ENCODE results near the gene PPP2CA. TPM values are rescaled to one million over a fixed set of nuclear protein-coding genes. Genes with fewer than 3 reads are reported as not detected.
A peak's percentile ranks its signal among the peaks of the same experiment; 100 is the strongest.

The PPP2CA gene
- total RNA-seq, 2 experiments from 2014 or later, result 146 to 156 TPM

- POLR2A ChIA-PET, result interaction anchor here (0.9 to 4.1 kb wide), 5 partner anchors 10 to 112 kb away, joined by 3 to 32 read pairs (median 6); partner anchors contain the start of gene SKP1
- H3K36me3 Mint-ChIP-seq (ENCODE audit: low read depth), result peaks cover 62% of the 10 kb centered on the region
- no peaks in the 10 kb centered on the region for H3K27me3 Mint-ChIP-seq
- no peak overlapping the region for H3K4me3 Mint-ChIP-seq
- no peak overlapping the region for H3K27ac Mint-ChIP-seq
- no peaks in the 10 kb centered on the region for H3K9me3 Mint-ChIP-seq
- CTCF ChIA-PET, result interaction anchor here (2.2 to 19.9 kb wide), 2 partner anchors 50 to 113 kb away, joined by 11 to 348 read pairs; no protein-coding TSS in a partner anchor
- H3K4me1 Mint-ChIP-seq, result peaks cover 11% of the 10 kb centered on the region
- no peak for DNase-seq
These were observed 74.2 kb downstream of the PPP2CA start for GRCh38 chr5:134151723-134152122.

- no peaks in the 10 kb centered on the region for H3K9me3 Mint-ChIP-seq
- H3K4me1 Mint-ChIP-seq, result peaks cover 11% of the 10 kb centered on the region
- no peaks in the 10 kb centered on the region for H3K27me3 Mint-ChIP-seq
- H3K36me3 Mint-ChIP-seq (ENCODE audit: low read depth), result peaks cover 55% of the 10 kb centered on the region
- H3K4me3 Mint-ChIP-seq, result no peak overlapping the region
- no peak overlapping the region for H3K27ac Mint-ChIP-seq
- ChIA-PET POLR2A (interaction anchor here (1.4 to 2.2 kb wide), 2 partner anchors 12 to 49 kb away, joined by 4 to 6 read pairs; no protein-coding TSS in a partner anchor), CTCF (interaction anchor here (1.1 to 19.9 kb wide), 5 partner anchors 10 to 261 kb away, joined by 3 to 348 read pairs (median 11); no protein-coding TSS in a partner anchor)
- DNase-seq, result no peak
These were observed 76.1 kb downstream of the PPP2CA start for GRCh38 chr5:134149571-134150303.

GRCh38 chr5:134148986-134149539 is 76.8 kb downstream of the PPP2CA start:
- Mint-ChIP-seq H3K4me1 (peaks cover 11% of the 10 kb centered on the region), H3K27ac (no peak overlapping the region), H3K4me3 (no peak overlapping the region), H3K36me3 (ENCODE audit: low read depth) (peaks cover 54% of the 10 kb centered on the region), H3K9me3 (no peaks in the 10 kb centered on the region), H3K27me3 (no peaks in the 10 kb centered on the region)
- no peak for DNase-seq
- ChIA-PET POLR2A (interaction anchor here (1.4 to 1.7 kb wide), 2 partner anchors 10 to 13 kb away, joined by 5 to 6 read pairs; no protein-coding TSS in a partner anchor), CTCF (interaction anchor here (2.7 to 19.9 kb wide), 2 partner anchors 9 to 110 kb away, joined by 13 to 348 read pairs; no protein-coding TSS in a partner anchor)

GRCh38 chr5:134148316-134148715 is 77.6 kb downstream of the PPP2CA start:
- POLR2A ChIA-PET, result interaction anchor here (1.0 to 2.3 kb wide), 4 partner anchors 10 to 37 kb away, joined by 3 to 11 read pairs (median 6); partner anchors contain the start of gene SKP1
- no peak for DNase-seq
- H3K4me1 Mint-ChIP-seq, result peaks cover 11% of the 10 kb centered on the region
- no peak overlapping the region for H3K4me3 Mint-ChIP-seq
- CTCF ChIA-PET, result interaction anchor here (0.7 to 19.9 kb wide), 5 partner anchors 9 to 253 kb away, joined by 3 to 348 read pairs (median 8); partner anchors contain the start of gene TCF7
- H3K9me3 Mint-ChIP-seq, result no peaks in the 10 kb centered on the region
- no peak overlapping the region for H3K27ac Mint-ChIP-seq
- H3K36me3 Mint-ChIP-seq (ENCODE audit: low read depth), result peaks cover 49% of the 10 kb centered on the region
- no peaks in the 10 kb centered on the region for H3K27me3 Mint-ChIP-seq

GRCh38 chr5:134146651-134147518 is 79.0 kb downstream of the PPP2CA start:
- H3K27ac Mint-ChIP-seq, result no peak overlapping the region
- no peak for DNase-seq
- ChIA-PET POLR2A (interaction anchor here (0.6 to 2.3 kb wide), 5 partner anchors 9 to 42 kb away, joined by 3 to 11 read pairs (median 3); partner anchors contain the start of gene SKP1), CTCF (interaction anchor here (0.5 to 19.9 kb wide), 11 partner anchors 8 to 460 kb away, joined by 3 to 348 read pairs (median 3); no protein-coding TSS in a partner anchor)
- no peak overlapping the region for H3K4me3 Mint-ChIP-seq
- H3K4me1 Mint-ChIP-seq, result peaks cover 8% of the 10 kb centered on the region
- peaks cover 50% of the 10 kb centered on the region for H3K36me3 Mint-ChIP-seq (ENCODE audit: low read depth)
- H3K9me3 Mint-ChIP-seq, result no peaks in the 10 kb centered on the region
- H3K27me3 Mint-ChIP-seq, result no peaks in the 10 kb centered on the region

- POLR2A ChIA-PET, result interaction anchor here (1.6 kb wide), 1 partner anchor 31 kb away, joined by 3 read pairs; no protein-coding TSS in a partner anchor
- Mint-ChIP-seq H3K36me3 (ENCODE audit: low read depth) (peaks cover 55% of the 10 kb centered on the region), H3K27me3 (no peaks in the 10 kb centered on the region), H3K4me3 (no peak overlapping the region), H3K27ac (no peak overlapping the region), H3K9me3 (no peaks in the 10 kb centered on the region), H3K4me1 (peaks cover 5% of the 10 kb centered on the region)
- CTCF ChIA-PET, result interaction anchor here (1.0 to 19.9 kb wide), 5 partner anchors 7 to 461 kb away, joined by 3 to 348 read pairs (median 5); no protein-coding TSS in a partner anchor
- DNase-seq, result peak; percentile 83
These were observed 79.9 kb downstream of the PPP2CA start for GRCh38 chr5:134145779-134146581.

GRCh38 chr5:134145041-134145757 is 80.7 kb downstream of the PPP2CA start:
- POLR2A ChIA-PET, result interaction anchor here (1.6 kb wide), 1 partner anchor 32 kb away, joined by 3 read pairs; no protein-coding TSS in a partner anchor
- CTCF ChIA-PET, result interaction anchor here (0.7 to 19.9 kb wide), 3 partner anchors 8 to 106 kb away, joined by 3 to 348 read pairs (median 5); no protein-coding TSS in a partner anchor
- H3K36me3 Mint-ChIP-seq (ENCODE audit: low read depth), result peaks cover 51% of the 10 kb centered on the region
- peaks cover 4% of the 10 kb centered on the region for H3K4me1 Mint-ChIP-seq
- no peaks in the 10 kb centered on the region for H3K27me3 Mint-ChIP-seq
- no peak overlapping the region for H3K27ac Mint-ChIP-seq
- H3K4me3 Mint-ChIP-seq, result no peak overlapping the region
- H3K9me3 Mint-ChIP-seq, result no peaks in the 10 kb centered on the region
- no peak for DNase-seq

Other genes with a start within 250 kb of the PPP2CA start
- 100 to 1,000 TPM; 216 to 218 TPM for gene VDAC1, start 221.1 kb downstream of the PPP2CA start, total RNA-seq
- 10 to 100 TPM; 19.2 to 21.9 TPM for gene TCF7, start 111.4 kb downstream of the PPP2CA start, total RNA-seq
- 100 to 1,000 TPM; 197 to 205 TPM for gene SKP1, start 49.1 kb downstream of the PPP2CA start, total RNA-seq
- 1 to 10 TPM; 1.7 to 2.2 TPM for gene CDKL3, start 141.1 kb upstream of the PPP2CA start, total RNA-seq
- gene UBE2B, start 145.5 kb upstream of the PPP2CA start, total RNA-seq, result 100 to 1,000 TPM; 115 to 116 TPM
- 10 to 100 TPM; 23.4 to 23.5 TPM for gene CDKN2AIPNL, start 185.8 kb upstream of the PPP2CA start, total RNA-seq

Measured in activated CD4-positive, alpha-beta memory T cell treated with anti-CD3 and anti-CD28 coated beads, Interleukin-2, amount 10 ng/mL, durations not matched to agents 7 days and 5 days (primary cell).